Measurements from ENCODE around the gene LIPC. TPM values are rescaled to one million over a fixed set of nuclear protein-coding genes. Genes with fewer than 3 reads are reported as not detected.
A peak's percentile ranks its signal among the peaks of the same experiment; 100 is the strongest.

The LIPC gene
- total and polyA plus RNA-seq, 10 of the 15 experiments (the other 5 are each of a cell fraction or from before 2014, with no cell fraction given): 0.06 to 0.31 (median 0.16) TPM; not detected in 1

DNA sequence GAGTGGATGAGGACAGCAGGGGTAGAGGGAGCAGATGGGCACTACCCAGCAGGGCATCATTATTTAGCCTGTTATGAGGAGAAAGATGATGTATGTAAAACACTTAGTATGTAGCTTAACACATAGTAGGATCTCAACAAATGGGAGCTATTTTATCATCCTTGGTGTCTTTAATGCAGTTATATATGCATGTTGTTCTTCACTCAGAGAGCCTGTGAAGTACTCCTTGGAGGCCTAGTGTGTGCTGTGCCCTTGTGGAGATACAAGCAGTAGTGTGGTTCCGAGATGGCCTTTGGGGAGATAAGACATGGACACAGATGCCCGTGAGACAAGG is 124.2 kb downstream of the LIPC start:
- ChIA-PET POLR2A (interaction anchor here (1.1 kb wide), 1 partner anchor 8 kb away, joined by 3 read pairs; no protein-coding TSS in a partner anchor), RAD21 (ENCODE audit: unreplicated experiment) (interaction anchor here (1.0 to 1.4 kb wide), 3 partner anchors 38 to 286 kb away, joined by 3 to 4 read pairs (median 3); no protein-coding TSS in a partner anchor), SMC1A (ENCODE audit: uncharacterized antibody, unreplicated experiment) (interaction anchor here (0.6 to 2.0 kb wide), 10 partner anchors 12 to 328 kb away, joined by 3 to 5 read pairs (median 3); no protein-coding TSS in a partner anchor), CTCF (interaction anchor here (0.6 to 1.2 kb wide), 5 partner anchors 13 to 97 kb away, joined by 3 to 4 read pairs (median 3); no protein-coding TSS in a partner anchor)
- TF ChIP-seq BRCA1 (IDR thresholded peaks at IDR 0.05; ENCODE audit: low read depth, low read length): no peak
- TF ChIP-seq NRF1 (conservative IDR thresholded peaks at IDR 0.05; ENCODE audit: low read depth, low read length): no peak
- TF ChIP-seq HDGF (IDR thresholded peaks at IDR 0.05): no peak
- no peak for TF ChIP-seq SIN3A (IDR thresholded peaks at IDR 0.05; ENCODE audit: low read depth, low read length)
- TF ChIP-seq BMI1 (IDR thresholded peaks at IDR 0.05; ENCODE audit: borderline replicate concordance): no peak
- TF ChIP-seq FOS (IDR thresholded peaks at IDR 0.05; ENCODE audit: borderline replicate concordance, extremely low read depth, insufficient read length): no peak
- no peak for TF ChIP-seq IRF3 (IDR thresholded peaks at IDR 0.05)
- no peak for TF ChIP-seq BACH1 (IDR thresholded peaks at IDR 0.05; ENCODE audit: borderline replicate concordance)
- no peak for TF ChIP-seq SRF (IDR thresholded peaks at IDR 0.05; ENCODE audit: low read depth in 2 of 2, low read length in 2 of 2)
- no peak for TF ChIP-seq SIX5 (IDR thresholded peaks at IDR 0.05; ENCODE audit: low read depth, low read length, severe bottlenecking)
- no peak for TF ChIP-seq ATF7 (IDR thresholded peaks at IDR 0.05; ENCODE audit: low read depth)
- Histone ChIP-seq H4K20me1 (ENCODE audit: control insufficient read depth, insufficient read depth) (no peaks in the 10 kb centered on the region), H3K27ac (ENCODE audit: control insufficient read depth, insufficient read depth) (no peak overlapping the region), H3K4me3 (no peak overlapping the region), H3K9me3 (replicated peaks; ENCODE audit: control insufficient read depth, insufficient read depth, low read length) (no peaks in the 10 kb centered on the region; the same call in 2 of the 3 replicates), H2AFZ (ENCODE audit: control insufficient read depth, low read depth, low read length) (no peak overlapping the region), H3K27me3 (replicated peaks in 1 of 2; ENCODE audit: control insufficient read depth in 2 of 2, insufficient read depth in 2 of 2, low read length in 1 of 2) (no peaks in the 10 kb centered on the region), H3K4me2 (ENCODE audit: control insufficient read depth, insufficient read depth) (0 out of 2 replicates have a peak overlapping the region, but pooled peaks have one; percentile 23), H3K9ac (ENCODE audit: control insufficient read depth, insufficient read depth, low read length) (no peak overlapping the region), H3K36me3 (ENCODE audit: control insufficient read depth in 2 of 2, insufficient read depth in 2 of 2, low read length in 1 of 2) (no peaks in the 10 kb centered on the region), H3K79me2 (ENCODE audit: control insufficient read depth, insufficient read depth, low read length) (no peaks in the 10 kb centered on the region), H3K4me1 (ENCODE audit: control insufficient read depth, insufficient read depth, low read length) (peaks cover 16% of the 10 kb centered on the region)
- intact Hi-C loops (cut with micrococcal nuclease; ENCODE audit: unreplicated experiment) (no loop called here), in situ Hi-C loops (cut with MboI) (no loop called here)
- DNase-seq (ENCODE audit: low read depth, low spot score) (no peak), FAIRE-seq (no peak), ATAC-seq (peak; percentile 31)
- BruUV-seq (replicated peaks): no TSS peak
- 63% methylated on average over 2 of the region's 2 CpGs for WGBS (ENCODE audit: insufficient coverage, insufficient replicate concordance, low lambda C conversion rate, missing lambda C conversion rate)

Data from GM12878 (cell line).